Endothelial cell of umbilical vein (primary cell): Measurements from ENCODE around the gene EXD2. TPM values are rescaled to one million over a fixed set of nuclear protein-coding genes. Genes with fewer than 3 reads are reported as not detected.
"Not testable (repeated sequence)": the region's sequence is repeated elsewhere in the genome, so short reads cannot be mapped to it uniquely, and the experiment has no call there.

Experiments used
- BruUV-seq: library from RNA; stranded (reverse); fragments of 400-500 nt; replicated peaks from 2 replicates; lab custom pipeline; 2021; lab: Mats Ljungman, UMichigan
- CTCF ChIA-PET: fragments of 300-600, 350-600 bp; sonication (Branson Sonifier 250); formaldehyde crosslinking; loops from one replicate; lab custom pipeline; 2021; ENCODE audit warnings: antibody characterized with exemption, inconsistent platforms; lab: Charles Lee
- POLR2A ChIA-PET: fragments of 300-600, 350-600 bp; sonication (Branson Sonifier 250); formaldehyde crosslinking; loops from one replicate; lab custom pipeline; 2021; ENCODE audit warnings: antibody characterized with exemption, inconsistent platforms; lab: Charles Lee
- DNase-seq: peaks from one replicate; pipeline ENCODE4 v3.0.0-alpha.2; 2011; ENCODE audit warnings: low read depth, low spot score
- FAIRE-seq: peaks from 2 replicates; lab custom pipeline; 2011; peaks lifted over from hg19 to GRCh38; lab: Jason Lieb, UNC
- H2AFZ ChIP-seq: 2 replicates; pipeline ENCODE4 v1.6.0; 2012; ENCODE audit warnings: low read depth, low read length, control low read depth, inconsistent platforms
- H3K27ac ChIP-seq: 2 replicates; pipeline ENCODE4 v1.5.1; 2011; ENCODE audit warnings: low read depth, mild to moderate bottlenecking, control low read depth, low read length, moderate library complexity; ENCODE audit not compliant: insufficient read depth
- H3K27me3 ChIP-seq, 2 experiments: 2 replicates each; pipeline versions ENCODE4 v1.6.0 to v1.6.1; 2011; ENCODE audit warnings: low read length in 2 of 2, mixed read lengths in 1 of 2; ENCODE audit not compliant: control insufficient read depth in 2 of 2, insufficient read depth in 2 of 2
- H3K36me3 ChIP-seq, 2 experiments: 2 replicates in 1 of 2; 3 replicates in 1 of 2; pipeline ENCODE4 v1.5.1; 2011; ENCODE audit warnings: low read length in 2 of 2, mild to moderate bottlenecking in 1 of 2, moderate library complexity in 1 of 2; ENCODE audit not compliant: control insufficient read depth in 2 of 2, insufficient read depth in 2 of 2; ENCODE audit errors: extremely low read depth in 1 of 2
- H3K4me1 ChIP-seq: 3 replicates; pipeline ENCODE4 v1.5.1; 2011; ENCODE audit warnings: mild to moderate bottlenecking, low read length; ENCODE audit not compliant: control insufficient read depth, insufficient read depth; ENCODE audit errors: extremely low read depth
- H3K4me2 ChIP-seq: 2 replicates; pipeline ENCODE4 v1.6.1; 2011; ENCODE audit warnings: low read length, control low read depth, mixed read lengths; ENCODE audit not compliant: insufficient read depth
- H3K4me3 ChIP-seq, 3 experiments: fragments of 200-600 bp in 1 of 3; sonication (generic), shearing (Covaris generic) in 1 of 3; replicated peaks in 1 of 3; 2 replicates each; pipeline ENCODE4 v1.5.1; 2011 to 2016; ENCODE audit warnings: control low read depth in 3 of 3, low read length in 3 of 3, mild to moderate bottlenecking in 2 of 3, inconsistent platforms in 1 of 3, low read depth in 1 of 3, moderate library complexity in 1 of 3; ENCODE audit not compliant: insufficient read depth in 1 of 3
- H3K79me2 ChIP-seq: 2 replicates; pipeline ENCODE4 v1.6.0; 2012; ENCODE audit warnings: low read length, inconsistent platforms; ENCODE audit not compliant: control insufficient read depth, insufficient read depth
- H3K9ac ChIP-seq: replicated peaks from 2 replicates; pipeline ENCODE3; 2011; ENCODE audit warnings: low read length, control low read depth; ENCODE audit not compliant: insufficient read depth; ENCODE audit errors: extremely low read depth
- H3K9me1 ChIP-seq: replicated peaks from 3 replicates; pipeline ENCODE4 v1.6.0; 2011; ENCODE audit warnings: mild to moderate bottlenecking, low read length; ENCODE audit not compliant: control insufficient read depth, insufficient read depth; ENCODE audit errors: extremely low read depth
- H3K9me3 ChIP-seq: replicated peaks from 2 replicates; pipeline ENCODE4 v1.5.1; 2012; ENCODE audit warnings: low read length, inconsistent platforms; ENCODE audit not compliant: control insufficient read depth, insufficient read depth
- H4K20me1 ChIP-seq: replicated peaks from 2 replicates; pipeline ENCODE3; 2011; ENCODE audit warnings: mild to moderate bottlenecking, low read length; ENCODE audit not compliant: control insufficient read depth, insufficient read depth; ENCODE audit errors: extremely low read depth
- FOS ChIP-seq: IDR thresholded peaks from 2 replicates; pipeline ENCODE4 v1.6.1; 2011; ENCODE audit warnings: mild to moderate bottlenecking, low read length, moderate library complexity, borderline replicate concordance; ENCODE audit not compliant: insufficient read depth
- GATA2 ChIP-seq: IDR thresholded peaks from 2 replicates; pipeline ENCODE4 v1.7.0; 2011; ENCODE audit warnings: low read depth, mild to moderate bottlenecking, moderate library complexity, mixed read lengths, low read length; ENCODE audit not compliant: insufficient read length, insufficient read depth
- JUN ChIP-seq: IDR thresholded peaks from 2 replicates; pipeline ENCODE4 v1.6.1; 2011; ENCODE audit warnings: borderline replicate concordance, low read depth; ENCODE audit not compliant: insufficient read length, insufficient read depth
- MYC ChIP-seq: IDR thresholded peaks from one replicate; pipeline ENCODE4 v1.6.1; 2011; ENCODE audit warnings: mild to moderate bottlenecking, low read depth, low read length
- POLR2AphosphoS5 ChIP-seq: IDR thresholded peaks from 2 replicates; pipeline ENCODE4 v1.6.1; 2012; ENCODE audit warnings: low read depth, mild to moderate bottlenecking, control low read depth, low read length, moderate library complexity; ENCODE audit not compliant: insufficient read depth
- dilution Hi-C: fragments of 300-500 bp; cut with MboI; formaldehyde crosslinking; loops from one replicate; pipeline ENCODE4 v1.15.0; 2019; ENCODE audit warnings: low sequenced_read_pairs; ENCODE audit not compliant: extremely low pct_ligation_motif_present
- intact Hi-C: fragments of 100-400 bp; cut with micrococcal nuclease; formaldehyde crosslinking; loops from one replicate; pipeline ENCODE4 v1.10.0; 2022
- polyA plus RNA-seq, 4 experiments: library from polyadenylated mRNA; depleted of rRNA in 3 of 4; stranded (reverse) in 3 of 4; unstranded in 1 of 4; fragments of >200 nt; gene quantifications; 2 replicates each; pipeline versions ENCODE4 v1.2.1 to v1.2.3, GENCODE V29; 2011 to 2012; ENCODE audit warnings: missing spikeins in 1 of 4
- total RNA-seq: library from RNA; stranded (reverse); gene quantifications from 2 replicates; pipeline ENCODE4 v1.2.3, GENCODE V29; 2021
- TF ChIP-seq, protein P1 (sequence below), 2 donors: IDR thresholded peaks; 1 replicate in 1 of 2; 2 replicates in 1 of 2; pipeline ENCODE4 v1.5.1; 2011; ENCODE audit warnings: low read length in 2 of 2, mild to moderate bottlenecking in 2 of 2, moderate library complexity in 2 of 2, control low read depth in 1 of 2, inconsistent platforms in 1 of 2, low read depth in 1 of 2; ENCODE audit not compliant: insufficient read depth in 1 of 2; ENCODE audit errors: extremely low read depth in 1 of 2
- TF ChIP-seq, protein P2 (sequence below): IDR thresholded peaks from 2 replicates; pipeline ENCODE4 v1.6.1; 2011; ENCODE audit not compliant: insufficient read depth, insufficient read length

The EXD2 gene
- total and polyA plus RNA-seq, 2 donors (not counting 3 experiments of a cell fraction or from before 2014, with no cell fraction given) = 11.6 to 22.6 TPM

DNA sequence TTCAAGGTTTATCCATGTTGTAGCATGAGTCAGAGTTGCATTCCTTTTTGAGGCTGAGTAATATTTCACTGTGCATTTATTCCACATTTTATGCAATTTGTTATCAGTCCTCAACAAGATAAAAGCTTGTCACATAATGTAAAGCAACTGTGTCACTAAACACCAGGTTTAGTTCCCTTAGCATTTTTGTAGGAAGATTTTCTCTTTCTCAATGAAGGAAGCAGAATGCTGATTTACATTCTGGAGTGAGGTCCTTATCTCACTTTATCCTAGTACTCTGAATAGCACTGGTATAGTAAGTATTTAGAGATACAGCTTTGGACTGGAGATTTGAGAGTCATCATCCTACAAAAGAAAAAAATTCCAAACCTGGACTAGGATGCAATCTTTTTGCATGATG is 9.8 kb upstream of the EXD2 start:
- H3K9me3 ChIP-seq = no peaks in the 10 kb centered on the region
- POLR2A ChIA-PET = no interaction called here
- no peaks in the 10 kb centered on the region for H3K79me2 ChIP-seq
- no peak for DNase-seq
- no peak overlapping the region for H2AFZ ChIP-seq
- intact Hi-C loops (no loop called here), dilution Hi-C loops (no loop called here)
- no peaks in the 10 kb centered on the region for H4K20me1 ChIP-seq
- no TSS peak for BruUV-seq
- CTCF ChIA-PET = interaction anchor here (1.2 kb wide), 1 partner anchor 52 kb away, joined by 4 read pairs; no protein-coding TSS in a partner anchor
- H3K9me1 ChIP-seq = no peaks in the 10 kb centered on the region
- H3K27me3 ChIP-seq = peaks cover 2 to 4% of the 10 kb centered on the region in 2 experiments
- no peak overlapping the region for H3K9ac ChIP-seq
- no peak overlapping the region for H3K27ac ChIP-seq
- no peaks in the 10 kb centered on the region for H3K36me3 ChIP-seq
- no peak for FAIRE-seq
- no peaks in the 10 kb centered on the region for H3K4me1 ChIP-seq
- H3K4me2 ChIP-seq = no peak overlapping the region
- no peak overlapping the region for H3K4me3 ChIP-seq
- TF ChIP-seq JUN (no peak), MYC (no peak), FOS (no peak), POLR2AphosphoS5 (no peak), GATA2 (no peak)
- TF ChIP-seq, protein P1, sequence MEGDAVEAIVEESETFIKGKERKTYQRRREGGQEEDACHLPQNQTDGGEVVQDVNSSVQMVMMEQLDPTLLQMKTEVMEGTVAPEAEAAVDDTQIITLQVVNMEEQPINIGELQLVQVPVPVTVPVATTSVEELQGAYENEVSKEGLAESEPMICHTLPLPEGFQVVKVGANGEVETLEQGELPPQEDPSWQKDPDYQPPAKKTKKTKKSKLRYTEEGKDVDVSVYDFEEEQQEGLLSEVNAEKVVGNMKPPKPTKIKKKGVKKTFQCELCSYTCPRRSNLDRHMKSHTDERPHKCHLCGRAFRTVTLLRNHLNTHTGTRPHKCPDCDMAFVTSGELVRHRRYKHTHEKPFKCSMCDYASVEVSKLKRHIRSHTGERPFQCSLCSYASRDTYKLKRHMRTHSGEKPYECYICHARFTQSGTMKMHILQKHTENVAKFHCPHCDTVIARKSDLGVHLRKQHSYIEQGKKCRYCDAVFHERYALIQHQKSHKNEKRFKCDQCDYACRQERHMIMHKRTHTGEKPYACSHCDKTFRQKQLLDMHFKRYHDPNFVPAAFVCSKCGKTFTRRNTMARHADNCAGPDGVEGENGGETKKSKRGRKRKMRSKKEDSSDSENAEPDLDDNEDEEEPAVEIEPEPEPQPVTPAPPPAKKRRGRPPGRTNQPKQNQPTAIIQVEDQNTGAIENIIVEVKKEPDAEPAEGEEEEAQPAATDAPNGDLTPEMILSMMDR (IDR thresholded peaks at IDR 0.05; ENCODE audit: extremely low read depth in 1 of 2, insufficient read depth in 1 of 2, low read depth in 1 of 2, low read length in 2 of 2) = no peak
- TF ChIP-seq, protein P2, sequence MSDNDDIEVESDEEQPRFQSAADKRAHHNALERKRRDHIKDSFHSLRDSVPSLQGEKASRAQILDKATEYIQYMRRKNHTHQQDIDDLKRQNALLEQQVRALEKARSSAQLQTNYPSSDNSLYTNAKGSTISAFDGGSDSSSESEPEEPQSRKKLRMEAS = no peak

DNA sequence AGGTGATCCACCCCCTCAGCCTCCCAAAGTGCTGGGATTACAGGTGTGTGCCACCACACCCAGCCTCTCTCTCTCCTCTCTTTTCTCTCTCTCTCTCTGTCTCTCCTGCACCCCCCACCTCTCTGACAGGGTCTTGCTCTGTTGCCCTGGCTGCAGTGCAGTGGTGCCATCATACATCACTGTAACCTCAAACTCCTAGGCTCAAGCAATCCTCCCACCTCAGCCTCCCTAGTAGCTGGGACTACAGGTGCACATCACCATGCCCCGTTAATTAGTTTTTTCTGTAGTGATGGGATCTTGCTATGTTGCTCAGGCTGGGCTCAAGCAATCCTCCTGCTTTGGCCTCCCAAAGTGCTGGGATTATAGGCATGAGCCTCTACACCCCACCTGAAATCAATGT is 8.7 kb upstream of the EXD2 start:
- H3K9me1 ChIP-seq, CTCF ChIA-PET, BruUV-seq, H3K9me3 ChIP-seq, H3K4me3 ChIP-seq, intact Hi-C loops, H4K20me1 ChIP-seq, H3K79me2 ChIP-seq, H3K4me1 ChIP-seq, dilution Hi-C loops, H3K27ac ChIP-seq, H3K36me3 ChIP-seq, H3K27me3 ChIP-seq, DNase-seq, FAIRE-seq, H2AFZ ChIP-seq, POLR2A ChIA-PET, H3K9ac ChIP-seq, H3K4me2 ChIP-seq: not testable (repeated sequence)
